Measurements from ENCODE around the gene NPC2.

DNA sequence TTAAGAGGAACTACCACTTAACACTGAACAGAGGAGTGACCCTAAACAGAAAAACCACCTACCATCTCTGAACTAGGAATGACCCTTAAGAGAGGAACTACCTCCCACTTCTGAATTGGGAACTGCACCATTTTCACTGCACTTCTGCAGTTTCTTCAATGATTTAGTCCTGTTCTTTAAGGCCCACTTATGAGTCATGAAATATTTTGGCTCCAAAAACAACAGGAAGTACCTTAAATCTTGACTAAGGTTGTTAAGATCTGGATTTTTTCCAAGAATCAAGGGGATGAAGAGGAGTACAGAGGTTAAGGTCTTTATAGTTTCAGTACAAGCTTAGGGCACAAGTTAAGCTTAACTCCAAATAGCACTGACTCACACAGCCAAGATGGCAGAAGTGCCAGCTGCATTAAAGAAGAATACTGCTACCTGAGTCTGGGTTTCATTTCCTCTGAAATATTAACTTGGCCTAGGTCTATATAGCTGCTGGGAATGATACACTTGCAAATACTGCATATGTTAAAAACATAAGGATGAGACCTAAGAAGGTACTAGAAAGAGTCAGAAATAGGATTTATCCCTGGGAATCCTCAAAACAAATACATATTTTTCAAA is 4.2 kb downstream of the NPC2 start:
- TF ChIP-seq CTCF (conservative IDR thresholded peaks at IDR 0.05; ENCODE audit: low read depth, low read length): no peak
- no peak for TF ChIP-seq EZH2 (IDR thresholded peaks at IDR 0.05; ENCODE audit: low read length, unreplicated experiment)
- TF ChIP-seq EZH2phosphoT487 (IDR thresholded peaks at IDR 0.05; ENCODE audit: borderline replicate concordance, low read length): no peak
